ENCODE data around the gene AREG.

DNA sequence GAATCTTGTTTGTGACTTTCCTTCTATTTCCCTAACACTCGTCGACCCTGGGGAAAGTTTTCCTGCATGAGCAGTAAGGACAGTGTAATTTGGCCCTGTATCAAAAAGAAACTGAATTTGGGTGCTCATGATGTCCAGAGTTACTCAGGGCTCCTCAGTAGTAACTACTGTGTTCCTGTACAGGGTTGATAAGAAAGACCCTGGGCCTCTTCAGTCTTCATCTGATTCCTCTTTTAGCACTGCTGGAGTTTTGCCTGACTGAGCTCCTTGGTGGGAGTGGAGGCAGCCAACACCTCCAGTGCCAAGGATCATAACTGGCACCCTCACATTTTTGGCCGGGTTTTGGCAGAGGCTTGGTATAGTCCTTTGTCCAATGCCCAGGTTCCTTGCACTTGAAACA lies 7.1 kb upstream of the AREG start:
- TF ChIP-seq, protein P1, sequence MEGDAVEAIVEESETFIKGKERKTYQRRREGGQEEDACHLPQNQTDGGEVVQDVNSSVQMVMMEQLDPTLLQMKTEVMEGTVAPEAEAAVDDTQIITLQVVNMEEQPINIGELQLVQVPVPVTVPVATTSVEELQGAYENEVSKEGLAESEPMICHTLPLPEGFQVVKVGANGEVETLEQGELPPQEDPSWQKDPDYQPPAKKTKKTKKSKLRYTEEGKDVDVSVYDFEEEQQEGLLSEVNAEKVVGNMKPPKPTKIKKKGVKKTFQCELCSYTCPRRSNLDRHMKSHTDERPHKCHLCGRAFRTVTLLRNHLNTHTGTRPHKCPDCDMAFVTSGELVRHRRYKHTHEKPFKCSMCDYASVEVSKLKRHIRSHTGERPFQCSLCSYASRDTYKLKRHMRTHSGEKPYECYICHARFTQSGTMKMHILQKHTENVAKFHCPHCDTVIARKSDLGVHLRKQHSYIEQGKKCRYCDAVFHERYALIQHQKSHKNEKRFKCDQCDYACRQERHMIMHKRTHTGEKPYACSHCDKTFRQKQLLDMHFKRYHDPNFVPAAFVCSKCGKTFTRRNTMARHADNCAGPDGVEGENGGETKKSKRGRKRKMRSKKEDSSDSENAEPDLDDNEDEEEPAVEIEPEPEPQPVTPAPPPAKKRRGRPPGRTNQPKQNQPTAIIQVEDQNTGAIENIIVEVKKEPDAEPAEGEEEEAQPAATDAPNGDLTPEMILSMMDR (conservative IDR thresholded peaks at IDR 0.05) = no peak
- TF ChIP-seq EZH2 (IDR thresholded peaks at IDR 0.05; ENCODE audit: low read depth) = no peak
